ENCODE measurements around the gene KLHL22.

The KLHL22 gene

DNA sequence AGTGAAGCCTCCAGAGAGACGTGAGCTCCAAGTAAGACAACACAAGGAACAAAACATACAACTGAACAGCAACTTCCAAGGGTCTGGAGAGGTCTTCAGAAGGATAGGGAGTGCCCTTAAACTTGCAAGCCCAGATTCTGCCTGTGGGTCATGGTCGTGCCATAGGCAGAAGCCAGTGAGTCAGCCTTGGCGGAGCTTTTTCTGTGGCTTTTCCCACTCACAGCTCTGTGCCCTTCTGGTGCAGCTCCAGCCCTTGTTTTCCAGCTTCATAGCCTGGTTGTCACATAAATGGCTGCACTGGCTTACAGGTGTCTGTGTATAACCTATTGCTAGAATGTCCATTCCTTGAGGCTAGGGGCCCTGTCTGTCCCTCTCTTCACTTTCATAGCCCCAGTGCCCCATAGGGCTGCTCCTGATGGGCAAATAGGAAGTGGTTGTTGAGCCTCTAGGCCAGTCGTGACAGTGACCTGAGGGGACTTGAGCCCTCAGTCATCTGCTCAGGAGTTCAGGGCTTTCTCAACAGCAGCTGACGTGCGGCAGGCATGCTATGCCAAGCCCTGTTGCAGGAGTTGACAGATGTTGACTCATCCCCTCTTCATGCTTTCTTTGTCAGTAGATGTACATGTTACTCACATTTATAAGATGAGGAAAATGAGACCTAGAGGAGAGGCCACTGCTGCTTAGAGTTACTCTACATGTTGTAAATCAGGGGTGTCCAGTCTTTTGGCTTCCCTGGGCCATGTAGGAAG lies 19.2 kb upstream of the KLHL22 start:
- Histone ChIP-seq H4K20me1 (ENCODE audit: insufficient read depth, low read length, poor library complexity, severe bottlenecking) (peaks cover 82% of the 10 kb centered on the region), H3F3A (ENCODE audit: low read depth) (no peaks in the 10 kb centered on the region), H3K9me2 (replicated peaks; ENCODE audit: low read depth, low read length) (no peaks in the 10 kb centered on the region), H3K9me3 (ENCODE audit: insufficient read depth, low read depth, low read length) (no peaks in the 10 kb centered on the region), H3K27me3 (ENCODE audit: insufficient read depth, low read length, poor library complexity, severe bottlenecking) (no peaks in the 10 kb centered on the region), H2AFZ (ENCODE audit: low read length) (no peak overlapping the region), H3K36me3 (ENCODE audit: insufficient read depth, low read length) (peaks cover 20% of the 10 kb centered on the region; the same call in 1 of the 2 replicates), H3K4me1 (ENCODE audit: insufficient read depth, low read length, poor library complexity, severe bottlenecking) (peaks cover 43% of the 10 kb centered on the region), H3K79me2 (ENCODE audit: insufficient read depth, low read length) (peaks cover 96% of the 10 kb centered on the region), H3K9ac (ENCODE audit: low read depth, low read length, poor library complexity, severe bottlenecking) (no peak overlapping the region), H3K4me2 (ENCODE audit: low read depth, low read length, poor library complexity, severe bottlenecking) (no peak overlapping the region), H3K4me3 (ENCODE audit: low read length, poor library complexity, severe bottlenecking) (no peak overlapping the region)
- TF ChIP-seq, protein P1, sequence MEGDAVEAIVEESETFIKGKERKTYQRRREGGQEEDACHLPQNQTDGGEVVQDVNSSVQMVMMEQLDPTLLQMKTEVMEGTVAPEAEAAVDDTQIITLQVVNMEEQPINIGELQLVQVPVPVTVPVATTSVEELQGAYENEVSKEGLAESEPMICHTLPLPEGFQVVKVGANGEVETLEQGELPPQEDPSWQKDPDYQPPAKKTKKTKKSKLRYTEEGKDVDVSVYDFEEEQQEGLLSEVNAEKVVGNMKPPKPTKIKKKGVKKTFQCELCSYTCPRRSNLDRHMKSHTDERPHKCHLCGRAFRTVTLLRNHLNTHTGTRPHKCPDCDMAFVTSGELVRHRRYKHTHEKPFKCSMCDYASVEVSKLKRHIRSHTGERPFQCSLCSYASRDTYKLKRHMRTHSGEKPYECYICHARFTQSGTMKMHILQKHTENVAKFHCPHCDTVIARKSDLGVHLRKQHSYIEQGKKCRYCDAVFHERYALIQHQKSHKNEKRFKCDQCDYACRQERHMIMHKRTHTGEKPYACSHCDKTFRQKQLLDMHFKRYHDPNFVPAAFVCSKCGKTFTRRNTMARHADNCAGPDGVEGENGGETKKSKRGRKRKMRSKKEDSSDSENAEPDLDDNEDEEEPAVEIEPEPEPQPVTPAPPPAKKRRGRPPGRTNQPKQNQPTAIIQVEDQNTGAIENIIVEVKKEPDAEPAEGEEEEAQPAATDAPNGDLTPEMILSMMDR (conservative IDR thresholded peaks at IDR 0.05; ENCODE audit: low read length) = no peak
- no peak for TF ChIP-seq EZH2phosphoT487 (IDR thresholded peaks at IDR 0.05; ENCODE audit: borderline replicate concordance)

DNA sequence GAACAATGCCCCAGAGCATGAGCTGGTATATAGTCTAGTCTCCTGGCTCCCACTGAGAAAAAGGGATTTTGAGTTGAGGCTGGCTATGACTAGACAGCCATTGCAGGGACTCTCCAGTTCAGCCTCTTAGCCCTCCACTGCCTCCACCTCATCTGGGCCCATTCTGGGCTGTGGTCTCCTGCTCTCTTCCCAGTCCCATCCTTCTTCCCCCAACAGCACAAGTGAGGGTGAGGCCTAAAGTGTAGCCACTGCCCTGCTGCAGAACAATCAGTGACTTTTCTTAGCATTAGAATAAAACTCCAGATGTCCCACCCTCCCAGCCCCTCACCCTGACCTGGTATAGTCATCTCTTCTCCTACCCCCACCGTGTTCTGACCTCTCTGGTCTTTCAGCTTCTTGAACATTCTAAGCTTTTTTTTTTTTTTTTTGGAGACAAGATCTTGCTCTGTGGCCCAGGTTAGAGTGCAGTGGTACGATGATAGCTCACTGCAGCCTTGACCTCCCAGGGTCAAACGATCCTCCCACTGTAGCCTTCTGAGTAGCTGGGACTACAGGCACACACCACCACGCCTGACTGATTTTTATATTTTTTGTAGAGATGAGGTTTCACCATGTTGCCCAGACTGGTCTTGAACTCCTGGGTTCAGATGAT lies 16.1 kb upstream of the KLHL22 start:
- Histone ChIP-seq H3K4me3 (ENCODE audit: low read length, poor library complexity, severe bottlenecking) (peak overlapping the region; percentile 97), H3K4me2 (ENCODE audit: low read depth, low read length, poor library complexity, severe bottlenecking) (peak overlapping the region; percentile 92), H4K20me1 (ENCODE audit: insufficient read depth, low read length, poor library complexity, severe bottlenecking) (peaks cover 69% of the 10 kb centered on the region), H3K9me3 (ENCODE audit: insufficient read depth, low read depth, low read length) (no peaks in the 10 kb centered on the region), H3K9ac (ENCODE audit: low read depth, low read length, poor library complexity, severe bottlenecking) (peak overlapping the region; percentile 96), H2AFZ (ENCODE audit: low read length) (no peak overlapping the region), H3K4me1 (ENCODE audit: insufficient read depth, low read length, poor library complexity, severe bottlenecking) (peaks cover 43% of the 10 kb centered on the region), H3K36me3 (ENCODE audit: insufficient read depth, low read length) (peaks cover 10% of the 10 kb centered on the region; the same call in 1 of the 2 replicates), H3F3A (ENCODE audit: low read depth) (no peaks in the 10 kb centered on the region), H3K79me2 (ENCODE audit: insufficient read depth, low read length) (peaks cover 90% of the 10 kb centered on the region), H3K9me2 (replicated peaks; ENCODE audit: low read depth, low read length) (no peaks in the 10 kb centered on the region), H3K27me3 (ENCODE audit: insufficient read depth, low read length, poor library complexity, severe bottlenecking) (no peaks in the 10 kb centered on the region)
- TF ChIP-seq EZH2phosphoT487 (IDR thresholded peaks at IDR 0.05; ENCODE audit: borderline replicate concordance) = no peak
- TF ChIP-seq, protein P1 (conservative IDR thresholded peaks at IDR 0.05; ENCODE audit: low read length) = no peak

DNA sequence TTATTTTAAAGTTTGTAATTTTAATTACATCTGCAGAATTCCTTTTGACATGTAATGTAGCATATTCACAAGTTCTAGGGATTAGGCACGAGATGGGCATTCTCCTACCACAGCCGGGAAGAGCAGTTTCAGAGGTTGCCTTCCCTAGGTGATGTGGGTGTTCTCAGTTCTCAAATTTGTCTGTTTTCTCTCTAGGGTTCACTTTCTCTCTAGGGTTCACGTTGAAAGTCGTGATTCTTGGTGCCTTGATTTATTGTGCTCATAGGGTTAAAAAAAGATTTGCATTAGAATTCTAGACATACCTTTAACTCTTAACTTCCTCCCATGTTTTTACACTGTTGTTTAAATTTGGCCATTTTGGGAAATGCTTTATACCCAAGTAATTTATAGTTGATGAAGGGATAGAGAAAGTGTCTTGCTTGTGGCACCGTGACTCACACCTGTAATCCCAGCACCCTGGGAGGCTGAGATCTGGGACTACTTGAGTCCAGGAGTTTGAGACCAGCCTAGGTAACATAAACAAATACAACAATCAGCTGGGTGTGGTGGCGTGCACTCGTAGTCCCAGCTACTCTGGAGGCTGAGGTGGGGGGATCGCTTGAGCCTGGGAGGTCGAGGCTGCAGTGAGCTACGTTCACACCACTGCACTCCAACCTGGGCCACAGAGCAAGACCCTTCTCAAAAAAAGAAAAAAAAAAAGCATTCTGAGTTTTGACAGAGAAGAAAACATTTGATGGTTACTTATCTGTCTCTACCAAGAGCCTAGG lies 15.4 kb upstream of the KLHL22 start:
- peak overlapping the region; percentile 96 for H3K9ac ChIP-seq (ENCODE audit: low read depth, low read length, poor library complexity, severe bottlenecking)
- peaks cover 63% of the 10 kb centered on the region for H4K20me1 ChIP-seq (ENCODE audit: insufficient read depth, low read length, poor library complexity, severe bottlenecking)
- H3K4me3 ChIP-seq (ENCODE audit: low read length, poor library complexity, severe bottlenecking) = peak overlapping the region; percentile 97

More for the DNA sequence above, 15.4 kb upstream of the KLHL22 start:
- TF ChIP-seq, protein P1 (conservative IDR thresholded peaks at IDR 0.05; ENCODE audit: low read length) = no peak
- no peak for TF ChIP-seq EZH2phosphoT487 (IDR thresholded peaks at IDR 0.05; ENCODE audit: borderline replicate concordance)
- H2AFZ ChIP-seq (ENCODE audit: low read length) = no peak overlapping the region
- peaks cover 10% of the 10 kb centered on the region; the same call in 1 of the 2 replicates for H3K36me3 ChIP-seq (ENCODE audit: insufficient read depth, low read length)
- H3K4me2 ChIP-seq (ENCODE audit: low read depth, low read length, poor library complexity, severe bottlenecking) = peak overlapping the region; percentile 92
- H3K4me1 ChIP-seq (ENCODE audit: insufficient read depth, low read length, poor library complexity, severe bottlenecking) = peaks cover 39% of the 10 kb centered on the region
- peaks cover 84% of the 10 kb centered on the region for H3K79me2 ChIP-seq (ENCODE audit: insufficient read depth, low read length)
- no peaks in the 10 kb centered on the region for H3F3A ChIP-seq (ENCODE audit: low read depth)
- no peaks in the 10 kb centered on the region for H3K9me3 ChIP-seq (ENCODE audit: insufficient read depth, low read depth, low read length)
- H3K27me3 ChIP-seq (ENCODE audit: insufficient read depth, low read length, poor library complexity, severe bottlenecking) = no peaks in the 10 kb centered on the region
- H3K9me2 ChIP-seq (replicated peaks; ENCODE audit: low read depth, low read length) = no peaks in the 10 kb centered on the region

All from Loucy (cell line).